ENCODE data around the gene IFNAR2.

- no peak for TF ChIP-seq CTCF (IDR thresholded peaks at IDR 0.05; ENCODE audit: low read length)
- no peak for TF ChIP-seq EZH2 (optimal IDR thresholded peaks at IDR 0.05; ENCODE audit: low read depth, low read length)
- no peak for TF ChIP-seq EZH2phosphoT487 (IDR thresholded peaks at IDR 0.05; ENCODE audit: low read length)
These were observed 27.8 kb upstream of the IFNAR2 start for GRCh38 chr21:33201956-33202355.

Measured in MM.1S (cell line).